ENCODE measurements around the gene GNB1.
"Not testable (repeated sequence)": the region's sequence is repeated elsewhere in the genome, so short reads cannot be mapped to it uniquely, and the experiment has no call there.

GNB1 gene

DNA sequence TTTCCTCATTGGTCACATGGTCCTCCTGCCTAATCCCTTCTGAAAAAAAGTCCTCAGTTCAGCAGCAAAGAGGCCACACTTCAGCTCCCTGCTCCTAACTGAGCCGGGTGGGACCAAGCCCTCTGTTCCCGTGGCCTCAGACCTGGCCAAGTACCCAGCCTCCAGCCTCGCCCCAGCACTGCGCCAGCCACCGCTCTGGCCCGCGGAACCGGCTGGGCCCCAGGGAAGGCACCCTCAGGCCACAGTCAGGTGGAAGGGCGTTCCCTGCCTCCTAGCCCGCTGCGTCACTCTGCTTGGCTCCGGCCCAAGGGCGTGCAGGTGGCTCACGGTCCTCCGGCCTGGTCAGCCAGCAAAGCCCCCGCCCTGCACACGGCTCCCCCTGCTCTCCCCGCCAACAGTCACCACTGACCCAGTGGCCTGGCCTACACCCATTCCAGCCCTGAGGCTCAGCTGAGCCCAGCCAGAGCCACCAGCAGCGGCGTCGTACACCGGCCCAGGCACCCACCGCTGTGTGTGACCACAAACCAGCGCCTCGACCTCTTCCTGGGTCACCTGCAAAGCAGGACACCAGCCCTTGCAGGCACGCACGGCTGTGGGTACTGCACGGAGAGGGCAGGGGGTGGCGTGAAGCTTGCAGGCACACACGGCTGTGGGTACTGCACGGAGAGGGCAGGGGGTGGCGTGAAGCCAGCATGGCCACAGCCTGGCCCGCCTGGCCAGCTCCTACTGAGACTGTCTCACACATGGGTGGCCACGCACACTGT lies 132.0 kb downstream of the GNB1 start:
- no peak for DNase-seq

- DNase-seq = no peak
Measured at GRCh38 chr1:1758059-1758621, 132.7 kb downstream of the GNB1 start.

DNA sequence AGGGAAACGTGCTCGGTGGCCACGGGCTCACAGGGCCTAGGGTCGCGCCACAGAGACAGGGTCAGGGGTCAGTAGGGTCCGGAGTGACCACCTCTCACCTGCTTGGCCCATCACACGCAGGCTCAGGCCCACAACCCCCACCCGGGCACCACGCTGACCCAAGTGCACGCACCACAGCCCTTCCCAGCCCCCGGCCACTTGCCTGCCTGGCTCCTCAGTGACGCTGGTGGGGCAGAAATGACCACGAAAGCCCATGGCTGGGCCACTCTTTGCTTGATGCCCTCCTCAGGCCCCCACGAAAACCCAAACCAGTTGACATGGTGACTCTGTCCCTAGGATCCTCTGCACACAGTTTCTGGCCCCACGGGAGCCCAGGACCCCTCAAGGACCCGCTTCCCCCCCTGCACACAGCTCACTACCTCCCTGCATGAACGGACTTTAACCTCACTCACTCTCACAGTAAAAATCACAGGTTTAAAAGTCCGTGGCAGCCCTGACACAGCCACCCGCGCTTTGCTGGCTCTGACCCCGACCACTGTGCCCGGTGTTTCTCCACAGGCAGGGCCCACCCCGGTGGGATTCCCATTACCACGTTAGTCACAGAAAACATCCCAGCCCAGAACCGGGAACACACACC lies 133.3 kb downstream of the GNB1 start:
- DNase-seq = no peak

DNA sequence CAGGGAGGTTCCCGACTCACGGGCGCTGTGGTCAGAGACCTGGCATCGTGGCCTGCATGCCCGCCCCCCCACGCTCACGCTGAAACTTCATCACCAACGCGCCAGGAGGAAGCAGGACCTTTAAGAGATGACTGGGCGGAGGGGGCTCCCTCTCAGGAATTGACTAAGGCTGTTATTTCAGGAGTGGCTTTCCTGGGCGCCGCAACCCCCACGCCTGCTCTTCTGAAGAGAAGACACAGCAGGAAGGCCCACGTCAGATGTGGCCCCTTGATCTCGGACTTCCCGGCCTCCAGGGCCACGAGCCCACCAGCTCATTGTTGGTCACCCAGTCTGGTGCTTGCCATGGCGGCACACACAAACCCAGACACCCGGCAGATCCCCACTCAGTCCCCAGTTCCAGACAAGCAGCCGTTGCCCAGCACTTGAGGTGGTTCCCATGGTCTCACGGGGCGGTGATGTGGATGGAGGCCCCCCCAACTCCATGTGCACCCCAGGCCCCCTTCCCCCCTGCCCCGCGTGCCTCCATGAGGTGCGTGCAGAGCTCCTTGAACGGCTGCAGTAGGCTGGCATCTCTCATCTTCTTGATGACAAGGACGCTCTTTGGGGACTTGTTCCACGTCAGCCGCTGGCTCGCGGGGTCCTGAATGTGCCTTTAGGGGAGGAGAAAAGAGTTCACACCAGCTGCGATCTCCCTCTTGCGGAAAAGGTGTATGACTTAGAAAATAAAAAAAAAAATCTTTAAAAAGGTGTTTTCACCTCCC lies 134.0 kb downstream of the GNB1 start:
- DNase-seq = no peak

- no peak for DNase-seq
Measured at GRCh38 chr1:1755852-1756251, 135.0 kb downstream of the GNB1 start.

- no peak for DNase-seq
Measured at GRCh38 chr1:1755426-1755825, 135.5 kb downstream of the GNB1 start.

DNA sequence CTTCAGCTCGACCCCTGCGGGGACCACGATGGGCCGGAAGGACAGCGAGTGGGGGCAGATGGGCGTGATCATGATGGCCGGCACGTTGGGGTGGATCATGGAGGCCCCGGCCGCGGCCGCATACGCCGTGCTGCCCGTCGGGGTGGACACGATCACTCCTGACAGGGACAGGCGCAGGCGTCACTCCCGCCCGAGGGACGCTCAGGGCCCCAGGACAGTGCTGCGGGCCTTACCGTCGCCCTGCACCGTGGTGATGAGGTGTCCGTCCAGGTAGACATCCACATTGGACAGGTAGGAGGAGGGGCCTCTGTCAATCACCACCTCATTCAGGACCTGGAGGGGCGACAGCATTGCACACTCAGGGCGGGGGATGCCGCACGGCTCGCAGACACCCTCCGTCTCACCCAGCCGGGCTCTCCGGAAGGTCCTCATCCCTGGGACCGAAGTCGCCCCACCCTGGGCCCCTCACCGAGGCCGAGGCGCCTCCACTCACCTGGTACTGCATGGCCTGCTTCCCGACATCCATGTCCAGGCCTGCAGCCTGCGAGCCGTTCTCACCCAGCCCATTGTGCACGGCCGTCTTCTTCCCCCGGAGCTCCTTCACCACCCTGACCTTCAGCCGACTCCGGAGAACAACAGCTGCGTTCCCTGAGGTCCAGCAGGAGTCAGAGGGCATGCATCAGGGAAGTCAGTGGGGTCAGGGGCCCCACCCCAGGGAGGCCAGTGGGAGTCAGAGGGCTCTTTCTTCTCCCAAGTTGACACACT lies 136.7 kb downstream of the GNB1 start:
- DNase-seq = no peak

DNA sequence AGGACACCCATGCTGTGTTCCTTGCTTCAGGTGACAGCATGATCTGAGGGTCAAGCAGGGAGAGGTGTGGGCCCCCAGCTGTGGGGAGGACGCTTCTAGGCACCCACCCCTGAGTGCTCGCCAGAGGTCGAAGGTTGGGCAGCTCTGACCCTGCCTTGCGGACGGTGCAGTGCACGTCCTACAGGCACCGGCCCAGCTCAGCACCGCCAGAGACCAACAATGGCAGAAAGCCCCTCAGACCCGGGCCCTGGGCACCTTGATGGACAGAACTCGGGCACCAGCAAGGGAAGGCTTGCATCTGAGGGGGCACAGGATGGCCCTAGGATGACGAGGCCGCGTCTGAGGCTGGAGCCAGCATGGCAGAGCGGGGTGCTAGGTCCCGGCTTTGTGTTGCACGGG lies 137.3 kb downstream of the GNB1 start:
- no peak for DNase-seq

DNA sequence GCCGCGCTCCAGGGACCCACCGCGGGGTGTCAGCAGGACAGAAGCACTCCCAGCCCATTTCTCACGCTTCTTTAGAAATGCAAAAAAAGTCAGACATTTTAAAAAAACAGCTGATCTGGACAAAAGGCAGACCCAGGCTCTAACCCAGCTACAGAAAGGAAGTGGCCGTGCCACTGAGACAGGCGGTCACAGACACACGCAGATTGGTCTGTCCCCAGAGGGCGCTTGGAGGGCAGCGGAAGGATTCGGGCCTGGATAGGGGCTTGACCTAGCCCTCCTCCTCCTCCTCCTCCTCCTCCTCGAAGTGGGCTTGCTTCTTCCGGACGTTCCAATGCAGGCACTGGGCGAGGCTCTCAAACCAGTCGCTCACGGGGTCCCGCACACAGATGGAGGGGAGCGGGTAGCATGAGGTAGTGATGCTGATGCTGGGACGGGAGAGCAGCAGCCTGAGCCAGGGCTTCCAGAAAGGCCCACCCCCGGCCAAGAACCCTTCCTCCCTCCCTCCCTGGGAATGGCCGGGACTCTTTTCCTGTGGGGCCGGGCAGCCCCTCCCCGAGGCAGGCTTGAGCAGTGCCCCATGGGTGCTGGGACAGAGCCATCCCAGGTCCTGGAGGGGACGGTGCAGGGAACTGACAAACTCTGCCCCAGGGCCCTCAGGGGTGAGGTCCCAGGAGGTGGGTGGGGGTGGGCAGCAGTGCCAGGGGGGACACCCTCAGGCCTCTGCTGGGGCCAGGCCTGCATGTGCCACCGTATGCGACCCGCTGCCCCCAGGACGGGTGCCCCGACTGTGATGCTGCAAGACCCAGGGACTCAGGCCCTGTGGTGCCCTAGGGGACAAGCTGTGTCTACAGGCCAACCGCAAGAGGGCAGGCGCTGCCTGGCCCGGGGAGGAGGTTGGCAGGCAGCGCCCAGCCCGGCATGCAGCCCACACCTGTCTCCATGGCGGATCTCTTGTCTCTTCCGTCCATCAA lies 138.0 kb downstream of the GNB1 start:
- no peak for DNase-seq

GRCh38 chr1:1752190-1752589 lies 138.7 kb downstream of the GNB1 start:
- no peak for DNase-seq

GRCh38 chr1:1749941-1750340 lies 140.9 kb downstream of the GNB1 start:
- not testable (repeated sequence) for DNase-seq

DNA sequence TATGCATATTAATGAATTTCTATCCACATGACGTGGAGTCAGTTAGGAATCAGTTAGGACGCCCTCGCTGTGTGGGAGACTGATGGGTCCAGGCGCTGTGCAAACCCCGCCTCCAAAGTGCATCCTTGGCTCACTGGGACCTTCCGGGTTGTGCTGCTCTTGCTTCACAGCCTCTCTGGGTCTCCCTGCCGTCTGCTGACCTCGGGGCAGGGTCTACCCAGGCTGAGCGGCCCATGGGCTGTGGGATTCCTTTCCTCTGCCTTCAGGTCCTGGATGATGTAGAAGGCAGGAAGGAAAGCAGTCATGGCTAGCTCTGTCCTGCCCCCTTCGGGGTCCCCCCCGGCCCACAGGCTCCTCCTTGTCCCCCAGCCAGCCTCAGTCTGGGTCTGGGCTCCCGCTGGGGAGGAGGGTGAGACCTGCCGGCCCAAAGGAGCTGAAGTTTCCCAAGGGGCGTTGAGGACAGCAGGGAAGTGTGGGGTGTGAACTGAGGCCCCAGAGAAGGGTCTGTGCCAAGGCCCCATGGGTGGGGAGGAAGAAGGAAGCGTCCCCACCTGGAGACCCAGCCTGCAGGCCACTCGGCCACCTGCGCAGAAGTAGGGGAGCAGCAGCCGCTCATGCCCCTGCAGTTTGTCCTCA lies 142.1 kb downstream of the GNB1 start:
- DNase-seq = no peak

DNA sequence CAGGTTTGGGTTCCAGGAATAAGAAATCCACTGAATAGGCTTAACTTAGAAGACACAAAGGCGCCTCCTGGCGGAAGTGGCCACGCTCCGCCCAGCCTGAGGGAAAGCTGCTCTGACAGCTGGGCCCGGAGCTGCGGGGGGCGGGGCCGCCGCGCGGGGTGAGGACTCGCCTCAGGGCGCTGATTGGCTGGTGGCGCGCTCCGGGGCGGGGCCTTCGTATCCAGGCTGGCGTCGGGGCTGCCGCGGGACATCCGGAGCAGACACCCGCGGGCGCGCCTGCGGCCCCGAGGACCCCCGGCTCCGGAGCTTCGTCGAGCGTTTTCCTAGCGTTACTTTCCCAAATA lies 144.3 kb downstream of the GNB1 start:
- DNase-seq = not testable (repeated sequence)

DNA sequence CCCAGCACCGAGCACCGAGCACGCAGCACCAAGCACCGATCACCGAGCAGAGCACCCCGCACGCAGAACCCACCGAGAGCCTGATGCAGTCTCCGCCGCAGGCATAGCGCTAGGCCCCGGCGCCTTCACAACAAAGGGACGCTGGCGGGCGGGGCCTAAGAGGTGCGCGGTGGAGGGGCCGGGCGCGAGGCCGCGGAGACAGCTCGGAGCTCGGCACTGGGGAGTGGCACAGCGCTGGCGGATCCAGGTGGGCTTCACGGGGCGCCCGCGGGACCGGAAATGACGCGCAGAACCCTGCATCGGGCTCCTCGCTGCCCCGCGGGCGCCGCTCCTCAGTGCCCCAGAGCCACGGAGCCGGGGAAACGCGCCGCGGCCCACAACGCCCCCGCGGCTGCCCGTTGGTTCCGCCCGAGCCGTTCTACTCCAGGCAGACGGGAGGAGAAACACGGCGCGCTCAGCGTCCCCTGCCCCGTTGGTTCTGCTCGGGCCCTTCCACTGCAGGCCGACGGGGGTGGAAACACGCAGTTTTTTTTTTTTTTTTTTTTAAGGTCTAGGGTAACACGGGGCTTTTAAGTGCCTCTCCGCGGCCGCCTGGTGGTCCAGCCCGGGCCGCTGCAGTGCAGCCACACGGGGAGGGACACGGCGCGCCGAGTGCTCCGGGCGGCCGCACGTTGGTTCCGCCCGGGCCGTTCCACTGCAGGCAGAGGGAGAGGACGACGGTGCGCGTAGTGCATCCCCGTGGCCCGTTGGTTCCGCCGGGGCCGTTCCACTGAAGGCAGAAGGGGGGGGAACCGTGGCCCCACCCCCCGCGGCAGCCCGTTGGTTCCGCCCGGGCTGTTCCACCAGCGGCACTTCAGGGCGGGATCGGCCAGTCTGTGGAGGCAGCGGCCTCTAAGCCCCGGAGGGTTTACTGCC lies 145.0 kb downstream of the GNB1 start:
- peak; percentile 82 for DNase-seq

- DNase-seq = not testable (repeated sequence)
Measured at GRCh38 chr1:1742529-1742928, 148.4 kb downstream of the GNB1 start.

DNA sequence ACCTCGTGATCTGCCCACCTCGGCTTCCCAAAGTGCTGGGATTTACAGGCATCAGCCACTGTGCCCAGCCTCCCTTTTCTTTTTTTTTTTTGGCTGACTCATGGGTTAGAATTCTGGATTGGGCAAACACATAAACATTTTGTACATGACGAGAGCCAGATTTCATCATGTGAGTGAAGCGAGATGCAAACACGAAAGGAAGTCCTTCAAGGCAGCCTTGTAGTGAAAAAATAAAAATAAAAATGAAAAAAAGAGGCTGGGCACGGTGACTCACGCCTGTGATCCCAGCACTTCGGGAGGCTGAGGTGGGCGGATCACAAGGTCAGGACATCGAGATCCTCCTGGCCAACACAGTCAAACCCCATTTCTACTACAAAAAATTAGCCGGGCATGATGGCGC lies 149.9 kb downstream of the GNB1 start:
- not testable (repeated sequence) for DNase-seq

DNA sequence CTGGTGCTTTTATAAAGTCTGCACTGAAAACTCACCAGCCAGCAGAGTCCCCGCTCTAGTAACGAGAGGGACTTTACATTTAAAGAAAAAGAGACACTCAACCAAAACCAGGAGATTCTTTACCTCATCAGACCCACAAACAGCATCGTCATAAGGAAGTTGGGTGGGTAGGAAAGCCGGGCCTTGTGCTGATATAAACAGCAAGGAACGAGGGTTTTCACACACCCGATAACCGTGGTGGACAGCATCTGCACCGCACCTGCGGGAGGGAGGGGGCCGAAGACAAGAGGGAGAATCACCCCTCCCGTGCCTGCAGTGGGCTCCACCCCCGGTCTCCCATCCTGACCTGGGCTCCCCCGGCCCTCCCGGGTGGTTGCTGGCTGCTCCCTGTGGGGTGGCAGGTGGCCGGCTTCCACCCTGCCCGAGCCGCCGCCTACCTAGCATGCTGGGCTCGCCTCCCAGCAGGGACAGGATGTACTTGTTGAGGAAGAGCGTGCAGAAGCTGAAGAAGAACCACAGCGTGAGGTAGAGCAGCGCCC lies 152.0 kb downstream of the GNB1 start:
- not testable (repeated sequence) for DNase-seq

DNA sequence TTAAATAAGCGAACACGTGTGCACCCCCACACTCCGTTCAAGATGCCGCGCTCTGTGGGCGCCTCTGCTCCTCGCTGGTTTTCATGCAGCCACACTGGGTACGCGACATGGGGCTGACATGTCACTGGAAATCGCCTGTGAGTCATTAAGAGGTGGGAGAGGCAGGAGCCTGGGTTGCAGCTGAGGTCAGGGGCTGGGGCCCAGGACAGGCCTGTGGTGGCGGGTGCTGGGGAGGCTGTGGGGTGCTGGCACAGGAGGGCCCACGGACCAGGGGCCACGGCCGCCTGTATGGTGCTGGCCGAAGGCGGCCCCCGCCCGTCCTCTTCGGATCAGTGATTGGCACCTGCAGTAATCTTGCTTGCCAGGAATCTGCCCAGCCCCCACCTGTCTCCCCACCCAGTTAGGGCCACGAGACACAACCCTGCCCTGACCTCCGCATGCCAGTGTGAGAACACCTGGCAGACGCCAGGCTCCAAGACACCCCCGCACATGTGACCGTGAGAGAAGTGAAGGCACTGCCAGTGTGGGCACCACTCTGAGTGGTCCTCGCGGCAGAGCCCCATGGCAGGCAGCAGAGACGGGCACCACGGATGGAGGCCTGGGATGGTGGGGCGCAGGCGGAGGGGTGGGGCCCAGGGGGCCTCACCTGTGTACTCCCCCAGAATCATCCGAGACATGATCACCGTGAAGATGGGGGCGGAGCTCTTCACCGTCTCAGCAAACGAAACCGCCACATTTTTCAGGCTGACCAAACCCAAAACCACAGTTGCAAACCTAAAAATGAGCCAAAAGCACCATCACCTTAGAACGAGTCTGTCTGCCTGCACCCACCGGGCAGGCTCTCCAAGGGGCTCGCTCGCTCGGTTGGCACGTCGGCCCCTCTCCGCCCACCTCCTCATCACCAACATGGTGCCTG lies 153.0 kb downstream of the GNB1 start:
- not testable (repeated sequence) for DNase-seq
